NCI-H345 treated with DMSO at 0.1 percent for 48 hours (cell line): ENCODE measurements around the gene AEN.

ENCODE experiments used
- DNase-seq: peaks from one replicate; lab custom pipeline; 2025; ENCODE audit not compliant: unreplicated experiment; lab: John Stamatoyannopoulos, UW

Gene AEN

DNA sequence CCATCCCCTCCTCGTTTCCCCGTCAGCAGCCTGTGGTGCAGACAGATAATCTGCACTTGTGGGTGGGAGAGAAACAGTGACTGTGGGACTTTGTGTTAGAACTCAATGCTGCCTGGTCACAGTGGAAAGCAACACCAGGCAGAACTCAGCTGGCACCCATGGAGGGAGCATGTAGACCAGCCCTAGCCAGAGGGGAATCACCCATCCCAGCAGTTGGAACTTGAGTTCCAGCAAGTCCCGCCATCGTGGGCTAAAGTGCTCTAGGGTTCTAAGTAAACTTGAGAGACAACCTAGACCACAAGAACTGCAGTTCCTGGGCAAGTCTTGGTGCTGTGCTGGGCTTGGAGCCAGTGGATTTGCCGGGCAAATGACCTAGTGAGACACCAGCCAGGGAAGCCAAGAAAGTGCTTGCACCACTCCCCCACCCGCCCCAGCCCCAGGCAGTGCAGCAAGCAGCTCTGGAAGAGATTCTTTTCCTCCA lies 42.0 kb downstream of the AEN start:
- no peak for DNase-seq

DNA sequence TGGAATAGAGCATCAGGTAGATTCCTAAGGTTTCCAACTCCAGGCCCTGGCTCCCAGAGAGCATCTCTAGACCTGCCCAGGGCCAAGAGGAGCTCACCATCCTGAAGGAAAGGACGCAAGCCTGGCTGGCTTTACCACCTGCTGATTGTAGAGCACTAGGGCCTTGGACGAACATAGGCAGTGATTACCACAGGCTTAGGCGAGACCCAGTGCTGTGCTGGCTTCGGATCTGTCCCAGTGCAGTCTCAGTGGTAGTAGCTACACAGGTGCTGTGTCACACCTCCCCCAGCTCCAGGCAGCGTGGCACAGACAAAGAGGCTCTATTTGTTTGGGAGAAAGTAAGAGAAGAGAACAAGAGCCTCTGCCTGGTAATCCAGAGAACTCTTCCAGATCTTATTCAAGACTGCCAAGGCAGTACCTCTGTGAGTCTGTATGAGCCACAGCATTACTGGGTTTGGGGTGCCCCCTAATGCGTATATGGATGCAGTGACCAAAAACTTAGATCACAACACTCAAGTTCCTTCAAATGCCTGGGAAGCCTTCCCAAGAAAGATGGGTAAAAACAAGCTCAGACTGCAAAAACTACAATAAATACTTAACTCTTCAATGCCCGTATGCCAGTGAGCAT lies 43.1 kb downstream of the AEN start:
- no peak for DNase-seq

DNA sequence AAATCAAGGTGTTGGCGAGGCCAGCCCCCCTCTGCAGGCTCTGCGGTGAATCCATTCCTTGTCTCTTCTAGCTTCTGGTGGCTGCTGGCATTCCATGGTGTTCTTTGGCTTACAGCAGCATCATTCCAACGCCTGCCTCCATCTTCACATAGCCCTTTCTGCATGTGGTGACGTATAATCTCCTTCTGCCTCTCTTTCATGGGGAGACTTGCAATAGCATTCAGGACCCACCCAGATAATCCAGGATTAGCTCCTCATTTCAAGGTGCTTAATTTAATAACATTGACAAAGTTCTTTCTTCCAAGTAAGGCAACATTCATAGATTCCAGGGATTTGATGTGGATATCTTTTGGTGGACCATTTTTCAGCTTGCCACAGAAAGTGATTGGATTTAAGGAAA lies 53.5 kb downstream of the AEN start:
- no peak for DNase-seq

DNA sequence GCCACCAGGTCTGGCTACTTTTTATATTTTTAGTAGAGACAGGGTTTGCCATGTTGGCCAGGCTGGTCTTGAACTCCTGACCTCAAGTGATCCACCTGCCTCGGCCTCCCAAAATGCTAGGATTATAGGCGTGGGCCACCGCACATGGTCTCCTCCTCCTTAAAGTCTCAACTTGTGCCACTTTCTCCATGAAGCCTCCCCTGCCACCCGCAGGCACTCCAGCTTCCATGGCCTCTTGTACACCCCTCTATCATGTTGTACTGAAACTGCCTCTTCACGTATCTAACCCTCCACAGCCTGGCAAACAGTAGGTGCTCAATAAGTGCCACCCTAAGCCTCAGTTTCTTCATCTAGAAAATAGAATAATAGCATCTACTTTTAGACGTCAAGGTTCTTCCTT lies 57.6 kb downstream of the AEN start:
- no peak for DNase-seq

DNA sequence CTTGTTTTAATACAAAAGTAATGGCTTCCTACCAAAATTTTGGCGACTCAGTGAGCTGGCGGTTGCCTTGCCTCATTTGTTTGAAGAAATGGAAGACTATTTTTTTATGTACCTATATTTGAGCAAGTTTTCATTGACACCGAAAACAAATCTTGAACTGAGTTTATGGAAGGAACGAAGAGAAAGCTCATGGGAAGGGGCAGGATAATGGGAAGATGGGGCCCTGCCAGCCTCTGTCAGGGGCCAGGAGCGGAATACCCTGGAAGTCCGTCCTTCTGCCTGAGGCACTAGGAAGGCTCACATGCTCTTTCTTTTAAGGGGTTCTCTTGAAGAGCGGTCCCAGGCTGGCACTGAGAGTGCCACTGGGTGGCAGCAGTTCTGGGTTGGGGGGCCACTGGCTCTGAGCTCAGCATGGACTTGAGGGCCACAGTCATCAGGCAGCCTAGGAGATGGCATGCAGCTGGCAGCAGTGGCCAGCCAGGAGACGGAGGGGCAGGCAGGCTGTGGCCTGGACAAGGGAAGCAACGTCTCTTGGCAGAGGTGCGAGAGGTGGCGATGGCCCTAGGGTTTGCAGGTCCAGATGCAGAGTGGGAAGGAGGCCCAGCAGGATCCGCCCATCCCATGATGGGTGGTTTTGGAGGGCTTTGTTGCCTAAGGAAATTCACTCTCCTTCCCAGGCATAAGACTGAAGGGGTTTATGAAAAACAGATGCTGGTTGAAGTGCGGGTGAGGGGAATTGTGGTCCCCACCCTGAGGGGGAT lies 59.3 kb downstream of the AEN start:
- no peak for DNase-seq

DNA sequence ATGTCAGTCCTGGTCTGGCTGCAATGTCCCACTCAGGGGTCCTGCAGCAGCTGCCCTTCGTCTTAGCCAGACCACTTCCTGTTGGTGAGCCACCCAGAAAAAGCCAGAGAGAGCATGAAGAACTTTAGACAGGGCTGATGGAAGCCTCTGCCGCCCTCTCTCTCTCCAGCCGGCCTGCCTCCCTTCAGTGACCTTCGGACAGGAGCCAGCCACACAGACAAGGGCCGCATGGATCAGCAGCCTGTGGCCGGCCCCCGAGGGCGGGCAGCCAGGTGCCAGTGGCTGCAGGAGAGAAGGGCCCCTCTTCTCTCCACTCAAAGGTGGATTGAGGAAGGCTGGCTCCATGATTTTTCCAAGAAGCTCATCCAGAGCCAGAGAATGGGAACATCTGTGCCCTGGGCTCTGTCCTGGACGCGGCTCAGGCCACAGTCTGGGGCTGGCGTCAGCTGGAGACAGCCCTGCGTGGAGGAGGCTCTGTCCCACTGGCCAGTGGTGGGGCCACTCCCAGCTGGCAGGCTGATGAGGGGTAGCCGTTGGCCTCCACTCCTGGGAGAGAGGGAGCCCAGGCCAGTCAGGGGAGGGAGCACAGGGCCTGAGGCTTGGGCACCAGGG lies 60.6 kb downstream of the AEN start:
- no peak for DNase-seq
